Islet precursor cell (in vitro differentiated cells): ENCODE results near the gene TSSC4.
A peak's percentile ranks its signal among the peaks of the same experiment; 100 is the strongest.

Source experiments
- DNase-seq: peaks from one replicate; pipeline ENCODE4 v3.0.0-alpha.2; 2018

The TSSC4 gene

GRCh38 chr11:2436013-2436520 lies 35.5 kb downstream of the TSSC4 start:
- DNase-seq, result no peak

GRCh38 chr11:2436521-2437031 lies 36.0 kb downstream of the TSSC4 start:
- no peak for DNase-seq

- no peak for DNase-seq
Measured at GRCh38 chr11:2437516-2437915, 37.0 kb downstream of the TSSC4 start.

GRCh38 chr11:2439820-2440219 lies 39.3 kb downstream of the TSSC4 start:
- DNase-seq, result no peak

- no peak for DNase-seq
Measured at GRCh38 chr11:2440646-2441045, 40.1 kb downstream of the TSSC4 start.

- no peak for DNase-seq
Measured at GRCh38 chr11:2441171-2441570, 40.6 kb downstream of the TSSC4 start.

DNA sequence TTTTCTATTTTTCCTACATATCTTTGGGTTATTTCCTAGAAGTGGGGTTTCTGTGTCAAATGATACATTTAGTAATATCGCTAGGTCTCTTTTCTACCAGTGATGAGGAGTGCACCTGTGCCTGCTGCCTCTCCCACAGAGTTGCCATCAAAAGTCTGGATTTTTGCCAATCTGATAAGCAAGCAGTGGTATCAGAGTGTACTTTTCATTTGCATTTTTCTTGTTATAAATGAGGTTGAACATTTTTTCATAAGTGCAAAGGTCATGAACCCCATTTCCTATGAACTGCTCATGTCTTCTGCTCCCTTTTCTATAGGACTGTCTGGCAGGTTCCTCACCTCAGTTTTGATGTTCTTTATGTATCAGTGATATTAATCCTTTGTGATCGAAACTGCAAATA lies 42.0 kb downstream of the TSSC4 start:
- DNase-seq, result no peak

DNA sequence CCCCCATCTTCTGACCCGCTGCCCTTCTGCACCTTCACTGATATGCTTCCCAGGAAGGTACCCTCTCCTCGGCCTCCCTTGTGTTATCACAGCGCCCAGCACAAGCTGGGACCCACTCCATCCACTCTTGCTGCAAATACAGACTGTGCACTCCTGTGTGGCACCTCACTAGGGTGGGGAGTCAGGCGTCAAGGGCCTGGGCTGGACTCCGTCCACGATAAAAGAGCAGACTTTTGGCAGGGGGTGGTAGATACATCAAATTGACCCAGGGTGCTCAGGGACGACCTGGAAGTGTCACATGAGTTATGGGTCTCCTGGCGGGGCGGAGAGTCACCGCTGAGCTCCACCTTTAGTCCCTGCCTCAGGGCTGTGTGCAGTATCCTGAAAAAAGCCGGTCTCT lies 42.9 kb downstream of the TSSC4 start:
- no peak for DNase-seq

DNA sequence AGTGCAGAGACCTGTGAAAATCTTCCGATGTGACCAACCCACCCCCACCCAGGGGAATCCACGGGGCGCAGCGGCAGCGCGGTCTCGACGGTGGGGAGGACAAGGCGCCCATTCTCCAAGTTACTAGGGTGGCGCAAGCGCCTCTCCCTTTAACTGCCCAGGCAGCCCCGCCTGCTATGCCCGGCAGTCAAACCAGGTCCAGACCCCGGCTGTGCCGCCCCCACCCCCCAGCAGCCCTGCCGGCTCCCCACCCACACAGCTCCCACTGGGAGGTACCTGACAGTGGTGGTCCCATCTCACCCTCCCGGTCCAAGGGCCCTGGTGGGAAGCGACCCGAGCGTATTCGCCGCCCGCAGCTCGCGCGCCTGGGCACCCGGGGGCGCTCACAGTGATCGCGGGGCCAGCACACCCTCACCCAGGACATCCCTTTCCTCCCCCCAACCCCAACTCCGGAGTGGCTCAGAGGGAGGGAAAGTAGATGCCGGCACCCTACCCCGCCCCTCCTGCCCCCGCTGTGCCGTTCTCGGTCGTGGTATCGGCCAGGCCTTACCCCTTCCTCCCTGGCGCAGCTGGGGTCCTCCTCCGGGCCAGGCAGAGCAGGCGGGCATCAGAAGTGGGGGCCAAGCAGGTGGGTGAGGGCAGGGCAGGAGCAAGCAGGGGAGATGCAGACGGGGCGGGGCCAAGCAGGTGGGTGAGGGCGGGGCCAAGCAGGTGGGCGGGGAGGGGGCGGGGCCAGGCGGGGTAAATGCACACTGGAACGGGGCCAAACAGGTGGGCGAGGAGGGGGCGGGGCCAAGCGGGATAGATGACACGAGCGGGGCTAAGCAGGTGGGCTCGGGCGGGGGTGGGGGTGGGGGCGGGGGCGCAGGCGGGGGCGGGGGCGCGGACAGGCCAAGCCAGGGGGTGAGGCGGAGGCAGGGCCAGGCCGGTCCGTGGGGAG lies 43.6 kb downstream of the TSSC4 start, which contains the start of gene TRPM5:
TSS of gene TRPM5 (minus strand) at position 634 of the 940 bp plus-strand sequence. CDS start 21,478 bp downstream, outside the sequence.
- DNase-seq, result no peak

DNA sequence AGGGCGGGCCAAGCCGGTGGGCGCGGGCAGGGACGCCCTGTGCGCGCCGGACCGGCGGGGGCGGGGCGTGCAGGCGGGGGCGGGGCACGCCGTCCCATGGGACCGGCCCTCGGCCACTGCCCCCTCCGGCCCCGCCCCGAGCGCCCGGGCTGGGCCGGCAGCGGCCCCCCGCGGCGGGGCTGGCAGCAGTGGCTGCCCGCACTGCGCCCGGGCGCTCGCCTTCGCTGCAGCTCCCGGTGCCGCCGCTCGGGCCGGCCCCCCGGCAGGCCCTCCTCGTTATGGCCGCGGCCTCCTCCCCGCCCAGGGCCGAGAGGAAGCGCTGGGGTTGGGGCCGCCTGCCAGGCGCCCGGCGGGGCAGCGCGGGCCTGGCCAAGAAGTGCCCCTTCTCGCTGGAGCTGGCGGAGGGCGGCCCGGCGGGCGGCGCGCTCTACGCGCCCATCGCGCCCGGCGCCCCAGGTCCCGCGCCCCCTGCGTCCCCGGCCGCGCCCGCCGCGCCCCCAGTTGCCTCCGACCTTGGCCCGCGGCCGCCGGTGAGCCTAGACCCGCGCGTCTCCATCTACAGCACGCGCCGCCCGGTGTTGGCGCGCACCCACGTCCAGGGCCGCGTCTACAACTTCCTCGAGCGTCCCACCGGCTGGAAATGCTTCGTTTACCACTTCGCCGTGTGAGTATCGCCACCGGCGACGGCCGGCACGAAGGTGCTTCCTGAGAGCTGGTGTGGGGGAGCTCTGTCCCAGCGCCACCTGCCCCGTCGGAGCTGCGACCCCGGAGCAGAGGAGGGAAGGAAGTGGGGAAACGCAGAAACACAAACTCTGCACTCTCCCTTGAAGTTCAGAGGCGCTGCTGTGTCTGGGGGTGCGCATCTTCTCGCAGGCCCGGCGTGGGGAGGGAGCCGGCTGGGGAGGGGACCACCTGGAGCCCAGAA lies 44.5 kb downstream of the TSSC4 start, which contains the start of gene KCNQ1:
TSS of gene KCNQ1 (plus strand) at position 188 of the 925 bp plus-strand sequence. CDS start at position 279, 91 bp downstream.
- DNase-seq, result peak; percentile 74

- no peak for DNase-seq
Measured at GRCh38 chr11:2445746-2446551, 45.4 kb downstream of the TSSC4 start.

DNA sequence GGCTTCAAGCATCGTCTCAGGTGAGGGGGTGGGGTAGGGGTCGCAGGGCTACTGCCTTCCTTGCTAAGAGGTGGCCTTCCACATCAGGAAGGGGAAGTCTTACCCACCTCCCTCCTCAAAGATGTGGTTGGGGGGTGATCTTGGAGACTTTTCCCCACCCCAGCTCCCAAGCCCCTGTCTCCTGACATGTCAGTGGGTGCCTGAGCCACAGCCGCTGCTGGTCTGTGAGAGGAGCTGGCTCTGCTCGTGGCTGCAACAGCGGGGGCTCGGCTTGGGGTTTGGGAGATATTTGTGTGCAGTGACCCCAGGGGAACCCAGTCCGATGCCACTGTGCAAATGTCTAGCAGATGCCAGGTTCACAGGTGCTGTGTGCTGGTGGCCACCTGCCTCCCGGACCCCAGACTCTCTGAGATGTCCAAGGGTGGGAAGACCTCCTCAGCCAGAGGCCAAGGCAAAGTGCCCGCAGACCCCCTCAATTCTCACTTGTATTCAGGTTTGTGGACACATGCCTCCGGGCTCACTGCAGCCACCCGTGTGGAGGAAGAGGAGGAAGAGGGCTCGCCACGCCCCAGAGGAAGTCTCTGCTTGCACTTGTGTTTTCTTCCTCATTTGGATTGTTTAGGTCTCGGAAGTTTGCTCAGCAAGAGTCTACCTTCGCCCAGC lies 46.2 kb downstream of the TSSC4 start:
- no peak for DNase-seq

DNA sequence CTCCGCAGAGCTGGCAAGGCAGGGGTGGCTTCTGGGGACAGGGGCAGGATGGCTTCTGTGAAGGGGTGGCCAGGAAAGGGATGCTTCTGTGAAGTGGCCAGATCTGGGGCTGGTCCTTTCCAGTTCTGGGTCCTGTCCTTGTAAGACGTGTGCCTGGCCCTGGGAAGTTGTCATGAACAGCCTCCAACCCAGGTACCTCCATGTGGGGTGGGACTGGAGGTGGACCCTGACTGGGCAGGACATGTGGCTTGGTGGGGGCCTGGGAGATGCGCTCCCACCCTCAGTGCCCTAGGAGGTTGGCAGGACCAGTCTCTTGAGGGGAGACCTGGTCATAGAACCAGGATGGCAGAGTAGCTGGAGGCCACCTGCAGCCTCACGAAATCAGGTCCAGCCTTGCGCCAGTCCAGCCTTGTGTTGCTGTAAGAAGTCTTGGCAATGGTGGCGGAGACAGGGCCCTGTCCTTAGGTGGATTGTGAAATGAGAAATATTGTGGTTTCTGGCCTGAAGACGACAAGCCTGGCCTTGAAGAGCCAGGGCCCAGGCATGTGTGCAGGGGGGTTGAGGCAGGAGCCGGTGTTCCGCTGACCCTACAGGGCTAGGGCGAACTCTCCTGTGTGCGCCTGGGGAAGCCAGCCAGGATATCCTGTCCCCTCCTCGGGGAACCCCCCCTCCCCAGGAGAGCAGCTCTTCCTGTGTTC lies 46.9 kb downstream of the TSSC4 start:
- no peak for DNase-seq

- DNase-seq, result no peak
Measured at GRCh38 chr11:2447951-2448650, 47.6 kb downstream of the TSSC4 start.

DNA sequence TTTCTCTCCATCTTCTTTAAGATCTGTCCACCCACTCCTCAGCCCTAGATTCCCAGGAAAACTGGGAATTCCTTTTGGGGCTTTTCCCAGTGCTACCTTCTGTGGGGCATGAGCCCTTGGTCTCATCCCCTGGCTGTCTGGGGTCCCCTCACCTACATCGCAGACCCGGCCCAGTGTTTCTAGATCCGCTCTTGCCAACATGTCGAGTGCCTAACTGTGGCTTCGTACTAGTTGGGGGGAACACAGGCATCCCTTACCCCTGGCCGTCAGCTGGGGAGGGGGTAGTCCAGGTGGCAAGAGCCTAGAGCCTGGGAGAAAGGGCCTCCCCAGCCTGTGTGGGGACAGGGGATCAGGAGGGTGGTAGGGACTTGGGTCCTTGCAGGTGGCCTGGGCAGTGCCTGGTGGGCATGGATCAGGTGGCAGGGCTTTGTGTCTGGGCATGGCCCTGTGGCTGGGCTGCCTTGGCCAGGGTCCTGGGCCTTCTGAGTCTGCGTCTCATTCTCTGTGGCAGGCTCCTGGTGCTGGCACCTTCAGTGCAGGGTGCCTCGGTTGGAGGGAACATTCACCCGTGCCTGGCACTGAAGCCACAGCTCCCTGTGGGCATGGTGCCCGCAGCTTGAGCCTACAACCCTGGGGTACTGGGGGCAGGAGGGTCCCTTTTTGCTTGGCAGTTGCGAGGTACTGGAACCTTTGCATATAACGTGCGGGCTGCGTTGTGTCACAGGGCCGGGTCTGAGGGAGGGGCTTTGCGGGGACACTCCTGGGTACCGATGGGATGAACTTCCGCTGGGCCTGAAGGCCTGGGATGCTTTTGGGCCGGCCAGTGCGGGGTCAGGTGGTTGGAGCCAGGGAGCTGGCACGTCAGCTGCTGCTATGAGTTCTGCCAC lies 48.4 kb downstream of the TSSC4 start:
- DNase-seq, result no peak

GRCh38 chr11:2449548-2450320 lies 49.2 kb downstream of the TSSC4 start:
- DNase-seq, result no peak

GRCh38 chr11:2450321-2451041 lies 49.9 kb downstream of the TSSC4 start:
- no peak for DNase-seq

- no peak for DNase-seq
Measured at GRCh38 chr11:2451336-2451735, 50.8 kb downstream of the TSSC4 start.
